HL-60 (cell line): ENCODE measurements around the gene CDC42BPA.

Source experiments
- DNase-seq, 2 experiments: peaks; one replicate each; pipeline ENCODE4 v3.0.0-alpha.2; 2010 to 2020; ENCODE audit warnings: low read depth in 1 of 2, low spot score in 1 of 2
- H3K27ac ChIP-seq: fragments of 250-450 bp; sonication (Bioruptor Pico); replicated peaks from 2 replicates; pipeline ENCODE4 v1.5.1; 2020; ENCODE audit warnings: mild to moderate bottlenecking, moderate library complexity
- H3K27me3 ChIP-seq: fragments of 250-450 bp; sonication (Bioruptor Pico); 2 replicates; pipeline ENCODE4 v1.5.1; 2021; ENCODE audit warnings: mild to moderate bottlenecking, moderate library complexity; ENCODE audit not compliant: insufficient read depth, poor library complexity, severe bottlenecking
- H3K4me3 ChIP-seq: replicated peaks from 2 replicates; pipeline ENCODE4 v1.5.1; 2011; ENCODE audit warnings: mild to moderate bottlenecking, control low read depth, low read length; ENCODE audit not compliant: insufficient read depth
- GABPA ChIP-seq: IDR thresholded peaks from 2 replicates; pipeline ENCODE4 v1.6.1; 2012; ENCODE audit warnings: low read depth
- POLR2AphosphoS5 ChIP-seq: IDR thresholded peaks from 2 replicates; pipeline ENCODE4 v1.6.1; 2012; ENCODE audit warnings: low read depth
- SPI1 ChIP-seq: IDR thresholded peaks from 2 replicates; pipeline ENCODE4 v1.6.1; 2012; ENCODE audit warnings: low read depth, mild to moderate bottlenecking, borderline replicate concordance
- TF ChIP-seq, protein P1 (sequence below): IDR thresholded peaks from 2 replicates; pipeline ENCODE4 v1.6.1; 2012; ENCODE audit warnings: low read depth; ENCODE audit not compliant: insufficient replicate concordance
- TF ChIP-seq, protein P2 (sequence below): IDR thresholded peaks from one replicate; pipeline ENCODE4 v1.5.1; 2011; ENCODE audit warnings: low read length, control low read depth, inconsistent platforms; ENCODE audit not compliant: insufficient read depth

Gene CDC42BPA

DNA sequence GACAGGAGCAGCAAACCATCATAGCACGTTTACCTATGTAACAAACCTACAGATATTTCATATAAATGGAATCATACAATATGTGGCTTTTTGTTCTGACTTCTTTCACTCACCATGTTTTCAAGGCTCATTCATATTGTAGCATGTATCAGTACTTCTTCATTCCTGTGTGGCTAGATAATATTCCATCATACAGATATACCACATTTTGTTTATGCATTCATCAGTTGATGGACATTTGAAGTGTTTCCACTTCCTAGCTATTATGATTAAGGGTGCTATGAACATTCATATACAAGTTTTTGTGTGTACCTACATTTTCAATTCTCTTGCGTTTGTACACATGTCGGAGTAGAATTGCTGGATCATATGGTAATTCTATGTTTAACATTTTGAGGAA is 90.1 kb downstream of the CDC42BPA start:
- TF ChIP-seq, protein P1, sequence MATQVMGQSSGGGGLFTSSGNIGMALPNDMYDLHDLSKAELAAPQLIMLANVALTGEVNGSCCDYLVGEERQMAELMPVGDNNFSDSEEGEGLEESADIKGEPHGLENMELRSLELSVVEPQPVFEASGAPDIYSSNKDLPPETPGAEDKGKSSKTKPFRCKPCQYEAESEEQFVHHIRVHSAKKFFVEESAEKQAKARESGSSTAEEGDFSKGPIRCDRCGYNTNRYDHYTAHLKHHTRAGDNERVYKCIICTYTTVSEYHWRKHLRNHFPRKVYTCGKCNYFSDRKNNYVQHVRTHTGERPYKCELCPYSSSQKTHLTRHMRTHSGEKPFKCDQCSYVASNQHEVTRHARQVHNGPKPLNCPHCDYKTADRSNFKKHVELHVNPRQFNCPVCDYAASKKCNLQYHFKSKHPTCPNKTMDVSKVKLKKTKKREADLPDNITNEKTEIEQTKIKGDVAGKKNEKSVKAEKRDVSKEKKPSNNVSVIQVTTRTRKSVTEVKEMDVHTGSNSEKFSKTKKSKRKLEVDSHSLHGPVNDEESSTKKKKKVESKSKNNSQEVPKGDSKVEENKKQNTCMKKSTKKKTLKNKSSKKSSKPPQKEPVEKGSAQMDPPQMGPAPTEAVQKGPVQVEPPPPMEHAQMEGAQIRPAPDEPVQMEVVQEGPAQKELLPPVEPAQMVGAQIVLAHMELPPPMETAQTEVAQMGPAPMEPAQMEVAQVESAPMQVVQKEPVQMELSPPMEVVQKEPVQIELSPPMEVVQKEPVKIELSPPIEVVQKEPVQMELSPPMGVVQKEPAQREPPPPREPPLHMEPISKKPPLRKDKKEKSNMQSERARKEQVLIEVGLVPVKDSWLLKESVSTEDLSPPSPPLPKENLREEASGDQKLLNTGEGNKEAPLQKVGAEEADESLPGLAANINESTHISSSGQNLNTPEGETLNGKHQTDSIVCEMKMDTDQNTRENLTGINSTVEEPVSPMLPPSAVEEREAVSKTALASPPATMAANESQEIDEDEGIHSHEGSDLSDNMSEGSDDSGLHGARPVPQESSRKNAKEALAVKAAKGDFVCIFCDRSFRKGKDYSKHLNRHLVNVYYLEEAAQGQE, result no peak
- no peak for DNase-seq
- no peak overlapping the region for H3K4me3 ChIP-seq
- no peak overlapping the region for H3K27ac ChIP-seq
- H3K27me3 ChIP-seq, result no peaks in the 10 kb centered on the region

- Histone ChIP-seq H3K27ac (no peak overlapping the region), H3K27me3 (no peaks in the 10 kb centered on the region), H3K4me3 (no peak overlapping the region)
- DNase-seq, result no peak
- TF ChIP-seq SPI1 (no peak), POLR2AphosphoS5 (no peak), GABPA (no peak)
- TF ChIP-seq, protein P1, result no peak
- TF ChIP-seq, protein P2, sequence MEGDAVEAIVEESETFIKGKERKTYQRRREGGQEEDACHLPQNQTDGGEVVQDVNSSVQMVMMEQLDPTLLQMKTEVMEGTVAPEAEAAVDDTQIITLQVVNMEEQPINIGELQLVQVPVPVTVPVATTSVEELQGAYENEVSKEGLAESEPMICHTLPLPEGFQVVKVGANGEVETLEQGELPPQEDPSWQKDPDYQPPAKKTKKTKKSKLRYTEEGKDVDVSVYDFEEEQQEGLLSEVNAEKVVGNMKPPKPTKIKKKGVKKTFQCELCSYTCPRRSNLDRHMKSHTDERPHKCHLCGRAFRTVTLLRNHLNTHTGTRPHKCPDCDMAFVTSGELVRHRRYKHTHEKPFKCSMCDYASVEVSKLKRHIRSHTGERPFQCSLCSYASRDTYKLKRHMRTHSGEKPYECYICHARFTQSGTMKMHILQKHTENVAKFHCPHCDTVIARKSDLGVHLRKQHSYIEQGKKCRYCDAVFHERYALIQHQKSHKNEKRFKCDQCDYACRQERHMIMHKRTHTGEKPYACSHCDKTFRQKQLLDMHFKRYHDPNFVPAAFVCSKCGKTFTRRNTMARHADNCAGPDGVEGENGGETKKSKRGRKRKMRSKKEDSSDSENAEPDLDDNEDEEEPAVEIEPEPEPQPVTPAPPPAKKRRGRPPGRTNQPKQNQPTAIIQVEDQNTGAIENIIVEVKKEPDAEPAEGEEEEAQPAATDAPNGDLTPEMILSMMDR, result no peak
These were observed 90.5 kb downstream of the CDC42BPA start for GRCh38 chr1:227227761-227228160.

- peak in 1 of 2 experiments; percentile 4 for DNase-seq
These were observed 92.5 kb downstream of the CDC42BPA start for GRCh38 chr1:227225715-227226346.

More at GRCh38 chr1:227225715-227226346, 92.5 kb downstream of the CDC42BPA start:
- TF ChIP-seq, protein P1, result no peak
- TF ChIP-seq, protein P2, result no peak
- TF ChIP-seq POLR2AphosphoS5 (no peak), SPI1 (peak; percentile 23; the same call in 1 of the 2 replicates), GABPA (no peak)
- H3K27me3 ChIP-seq, result no peaks in the 10 kb centered on the region
- H3K27ac ChIP-seq, result no peak overlapping the region
- no peak overlapping the region for H3K4me3 ChIP-seq
